AG08395 (cell line): Measurements from ENCODE around the gene HSPA1A.
"Not testable (repeated sequence)": the region's sequence is repeated elsewhere in the genome, so short reads cannot be mapped to it uniquely, and the experiment has no call there.

Source experiments
- DNase-seq: peaks from one replicate; pipeline ENCODE4 v3.0.0; 2012; ENCODE audit warnings: mixed read lengths, low spot score

HSPA1A gene

DNA sequence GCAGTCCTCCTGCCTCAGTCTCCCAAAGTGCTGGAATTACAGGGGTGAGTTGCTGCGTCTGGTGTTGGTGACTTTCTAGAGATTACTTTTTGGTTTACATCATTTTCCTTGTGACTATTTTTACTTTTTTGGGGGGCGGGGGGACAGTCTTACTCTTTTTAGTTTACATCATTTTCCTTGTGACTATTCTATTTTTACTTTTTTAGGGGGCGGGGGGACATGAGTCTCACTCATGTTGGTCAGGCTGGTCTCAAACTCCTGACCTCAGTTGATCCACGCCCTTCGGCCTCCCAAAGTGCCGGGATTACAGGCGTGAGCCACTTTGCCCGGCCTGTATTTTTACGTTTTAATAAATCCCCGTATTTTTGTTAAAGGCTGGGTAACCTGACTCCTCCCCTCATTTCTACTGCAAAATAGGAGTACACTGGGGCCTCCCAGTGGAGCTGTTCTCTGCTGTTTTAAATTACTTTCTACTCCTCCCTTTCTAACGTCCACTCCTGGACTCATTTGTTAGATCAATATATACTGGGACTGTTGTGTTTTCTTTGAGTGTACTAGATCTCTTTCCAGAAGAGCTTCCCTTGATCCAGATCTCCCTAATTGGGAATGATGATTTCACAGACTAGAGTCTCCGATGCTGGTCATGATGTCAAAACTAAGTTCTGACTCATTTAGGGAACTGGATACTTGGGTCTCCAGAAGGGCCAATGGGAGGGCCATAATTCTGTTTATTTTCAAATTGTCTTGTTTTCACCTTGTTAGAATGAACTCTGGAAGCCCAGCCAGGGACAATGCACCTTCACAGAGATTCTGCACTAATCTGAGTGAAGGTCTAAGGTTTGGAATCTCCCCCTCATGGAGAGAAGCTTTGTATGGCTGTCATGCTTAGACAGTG is 21.4 kb downstream of the HSPA1A start:
- DNase-seq: no peak

DNA sequence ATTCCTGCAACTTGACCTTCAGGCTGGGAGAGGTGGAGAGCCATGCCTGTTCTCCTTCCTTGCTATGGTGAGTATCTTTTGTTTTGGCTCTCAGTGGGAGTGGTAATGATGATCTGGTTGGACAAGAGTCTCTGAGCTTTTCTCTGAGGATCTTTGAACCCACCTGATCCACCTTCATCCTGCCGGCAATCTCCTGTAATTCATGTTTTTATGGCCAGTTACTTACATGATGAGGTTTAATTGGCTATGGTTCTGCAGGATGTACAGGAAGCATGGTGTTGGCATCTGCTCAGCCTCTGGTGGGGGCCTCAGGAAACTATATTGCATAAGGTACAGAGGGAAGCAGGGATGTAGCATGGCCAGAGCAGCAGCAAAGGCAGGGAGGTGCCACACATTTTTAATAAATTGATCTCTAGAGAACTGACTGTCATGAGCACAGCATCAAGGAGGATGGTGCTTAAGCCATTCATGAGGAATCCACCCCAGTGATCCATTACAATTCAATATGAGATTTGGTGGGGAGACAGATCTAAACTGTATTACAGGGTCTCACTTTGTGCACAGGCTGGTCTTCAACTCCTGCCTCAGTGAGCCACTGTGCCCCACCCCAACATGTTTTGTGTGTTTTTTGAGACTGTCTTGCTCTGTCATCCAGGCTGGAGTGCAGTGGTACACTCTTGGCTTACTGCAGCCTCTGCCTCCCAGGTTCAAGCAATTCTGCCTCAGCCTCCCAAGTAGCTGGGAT is 22.2 kb downstream of the HSPA1A start:
- DNase-seq: no peak

DNA sequence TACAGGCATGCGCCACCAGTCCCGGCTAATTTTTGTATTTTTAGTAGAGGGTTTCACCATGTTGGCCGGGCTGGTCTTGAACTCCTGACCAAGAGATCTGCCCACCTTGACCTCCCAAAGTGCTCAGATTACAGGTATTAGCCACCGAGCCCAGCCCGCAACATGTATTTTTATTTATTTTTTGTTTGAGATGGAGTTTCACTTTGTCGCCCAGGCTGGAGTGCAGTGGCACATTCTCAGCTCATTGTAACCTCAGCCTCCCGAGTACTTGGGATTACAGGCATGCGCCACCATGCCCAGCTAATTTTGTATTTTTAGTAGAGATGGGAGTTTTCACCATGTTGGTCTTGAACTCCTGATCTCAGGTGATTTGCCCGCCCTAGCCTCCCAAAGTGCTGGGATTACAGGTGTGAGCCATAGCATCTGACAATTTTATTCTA is 22.8 kb downstream of the HSPA1A start:
- DNase-seq: not testable (repeated sequence)

DNA sequence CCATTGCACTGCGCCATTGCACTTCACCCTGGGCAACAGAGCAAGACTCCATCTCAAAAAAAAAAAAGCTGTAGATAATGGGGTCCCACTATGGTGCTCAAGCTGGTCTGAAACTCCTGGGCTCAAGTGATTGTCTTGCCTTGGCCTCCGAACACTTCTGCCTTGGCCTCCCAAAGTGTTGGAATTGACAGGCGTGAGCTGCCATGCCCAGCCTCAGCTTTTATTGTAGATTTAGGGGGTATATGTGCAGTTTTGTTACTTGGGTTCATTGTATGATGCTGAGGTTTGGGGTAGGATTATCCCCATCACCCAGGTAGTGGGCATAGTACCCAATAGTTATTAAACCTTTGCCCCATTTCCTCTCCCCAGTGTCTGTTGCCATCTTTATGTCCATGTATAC is 23.6 kb downstream of the HSPA1A start:
- no peak for DNase-seq

DNA sequence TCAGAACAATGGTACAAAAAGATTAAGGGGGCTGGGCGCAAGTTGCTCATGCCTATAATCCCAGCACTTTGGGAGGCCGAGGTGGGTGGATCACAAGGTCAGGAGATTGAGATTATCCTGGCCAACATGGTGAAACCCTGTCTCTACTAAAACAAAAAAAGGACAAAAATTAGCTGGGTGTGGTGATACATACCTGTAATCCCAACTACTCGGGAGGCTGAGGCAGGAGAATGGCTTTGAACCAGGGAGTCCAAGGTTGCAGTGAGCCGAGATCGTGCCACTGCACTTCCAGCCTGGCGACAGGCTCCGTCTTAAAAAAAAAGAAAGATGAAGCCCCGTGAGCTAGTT is 24.4 kb downstream of the HSPA1A start:
- not testable (repeated sequence) for DNase-seq

DNA sequence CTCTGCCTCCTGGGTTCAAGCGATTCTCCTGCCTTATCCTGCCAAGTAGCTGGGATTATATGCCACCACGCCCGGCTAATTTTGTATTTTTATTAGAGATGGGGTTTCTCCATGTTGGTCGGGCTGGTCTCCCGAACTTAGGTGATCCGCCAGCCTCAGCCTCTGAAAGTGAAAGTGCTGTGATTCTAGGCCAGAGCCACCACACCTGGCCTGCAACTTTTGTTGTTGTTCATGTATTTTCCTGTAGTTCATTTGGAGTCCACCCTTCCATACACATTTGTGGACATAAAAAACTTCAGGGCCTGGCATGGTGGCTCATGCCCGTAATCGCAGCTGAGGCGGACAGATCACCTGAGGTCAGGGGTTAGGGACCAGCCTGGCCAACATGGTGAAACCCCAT is 26.7 kb downstream of the HSPA1A start:
- DNase-seq: no peak

DNA sequence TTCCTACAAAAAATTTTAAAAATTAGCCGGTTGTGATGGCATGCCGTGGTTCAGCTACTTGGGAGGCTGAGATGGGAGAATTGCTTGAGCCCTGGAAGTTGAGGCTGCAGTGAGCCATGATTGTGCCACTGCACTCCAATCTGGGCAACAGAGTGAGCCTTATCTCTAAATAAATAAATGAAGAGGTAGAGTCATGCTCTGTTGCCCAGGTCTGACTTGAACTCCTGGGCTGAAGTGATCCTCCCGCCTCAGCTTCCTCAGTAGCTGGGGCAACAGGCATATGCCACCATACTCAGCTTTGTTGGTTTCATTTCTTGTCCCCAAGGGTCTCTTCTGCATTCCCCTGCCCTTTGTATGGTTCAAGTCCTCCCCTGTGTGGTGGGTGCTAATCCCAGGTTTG is 29.2 kb downstream of the HSPA1A start:
- no peak for DNase-seq

DNA sequence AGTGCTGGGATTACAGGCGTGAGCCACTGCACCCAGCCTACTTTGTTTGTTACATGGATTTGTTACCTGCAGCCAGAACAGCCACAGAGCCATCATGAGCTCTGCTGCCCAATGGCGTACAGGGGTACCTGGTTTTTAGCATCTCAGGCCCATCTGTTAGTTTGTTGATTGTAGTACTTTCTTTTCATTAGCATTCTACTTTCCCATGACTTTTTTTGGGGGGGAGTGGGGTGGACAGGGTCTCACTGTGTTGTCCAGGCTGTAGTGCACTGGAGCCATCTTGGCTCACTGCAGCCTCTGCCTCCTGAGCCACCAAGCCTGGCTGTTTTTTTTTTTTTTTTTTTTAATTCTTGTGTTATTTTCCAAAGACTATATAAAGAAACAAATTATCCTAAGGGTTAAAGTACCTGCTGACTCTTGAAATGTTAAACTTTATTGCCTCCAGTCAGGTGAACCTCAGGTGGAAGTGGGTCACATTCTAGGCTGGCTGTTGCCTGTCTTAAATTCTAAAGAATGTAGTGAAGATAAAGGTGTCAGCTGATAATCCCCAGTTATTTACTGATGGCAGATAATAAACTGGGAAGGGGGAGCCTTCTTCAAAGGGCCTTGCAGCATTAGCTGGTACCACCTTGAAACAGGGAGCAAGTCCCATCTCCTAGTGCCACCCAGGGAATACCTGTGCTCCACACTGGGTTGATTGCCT is 32.1 kb downstream of the HSPA1A start:
- DNase-seq: no peak

DNA sequence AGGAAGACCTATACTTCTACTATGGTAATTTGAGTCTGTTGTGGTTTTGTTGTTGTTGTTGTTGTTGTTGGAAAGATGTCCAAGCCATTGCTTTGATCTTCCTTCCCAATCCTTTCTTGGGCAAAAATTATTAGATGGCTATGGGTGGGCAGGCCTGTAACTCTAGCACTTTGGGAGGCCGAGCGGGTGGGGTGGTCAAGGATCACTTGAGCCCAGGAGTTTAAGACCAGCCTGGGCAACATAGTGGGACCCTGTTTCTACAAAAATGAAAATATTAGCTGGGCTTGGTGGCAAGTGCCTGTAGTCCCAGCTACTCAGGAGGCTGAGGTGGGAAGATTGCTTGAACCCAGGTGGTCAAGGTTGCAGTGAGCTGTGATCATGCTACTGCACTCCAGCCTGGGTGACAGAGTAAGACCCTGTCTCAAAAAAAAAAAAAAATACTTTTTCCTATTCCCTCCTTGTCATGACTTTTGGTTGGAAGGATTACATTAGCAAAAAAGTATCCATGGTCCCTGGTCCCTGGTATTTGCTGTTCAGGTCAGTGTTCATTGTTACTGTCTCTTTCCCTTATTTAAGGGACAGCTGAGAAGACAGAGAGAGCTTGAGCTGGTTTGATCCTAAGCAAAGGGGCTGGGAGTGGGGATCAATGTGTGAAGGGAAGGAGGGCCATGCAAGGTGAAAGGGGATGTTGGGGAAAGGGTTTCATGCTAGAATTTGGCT is 35.6 kb downstream of the HSPA1A start:
- no peak for DNase-seq

DNA sequence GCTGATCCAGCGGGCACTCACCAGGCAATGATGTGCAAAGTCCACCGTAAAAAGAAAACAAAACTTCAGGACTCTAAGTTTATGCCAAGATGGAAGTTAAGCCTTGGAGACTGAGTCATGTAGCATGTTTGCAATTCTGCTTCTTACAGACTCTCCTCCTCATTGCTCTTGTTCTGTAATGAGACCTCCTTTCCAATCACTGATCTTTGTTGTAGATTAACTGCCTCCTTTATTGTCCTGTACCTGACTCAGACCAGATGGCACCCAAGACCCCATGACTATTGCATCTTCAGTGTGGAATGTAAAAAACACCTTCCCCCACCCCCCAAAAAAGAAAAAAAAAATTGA is 36.1 kb downstream of the HSPA1A start:
- DNase-seq: no peak

DNA sequence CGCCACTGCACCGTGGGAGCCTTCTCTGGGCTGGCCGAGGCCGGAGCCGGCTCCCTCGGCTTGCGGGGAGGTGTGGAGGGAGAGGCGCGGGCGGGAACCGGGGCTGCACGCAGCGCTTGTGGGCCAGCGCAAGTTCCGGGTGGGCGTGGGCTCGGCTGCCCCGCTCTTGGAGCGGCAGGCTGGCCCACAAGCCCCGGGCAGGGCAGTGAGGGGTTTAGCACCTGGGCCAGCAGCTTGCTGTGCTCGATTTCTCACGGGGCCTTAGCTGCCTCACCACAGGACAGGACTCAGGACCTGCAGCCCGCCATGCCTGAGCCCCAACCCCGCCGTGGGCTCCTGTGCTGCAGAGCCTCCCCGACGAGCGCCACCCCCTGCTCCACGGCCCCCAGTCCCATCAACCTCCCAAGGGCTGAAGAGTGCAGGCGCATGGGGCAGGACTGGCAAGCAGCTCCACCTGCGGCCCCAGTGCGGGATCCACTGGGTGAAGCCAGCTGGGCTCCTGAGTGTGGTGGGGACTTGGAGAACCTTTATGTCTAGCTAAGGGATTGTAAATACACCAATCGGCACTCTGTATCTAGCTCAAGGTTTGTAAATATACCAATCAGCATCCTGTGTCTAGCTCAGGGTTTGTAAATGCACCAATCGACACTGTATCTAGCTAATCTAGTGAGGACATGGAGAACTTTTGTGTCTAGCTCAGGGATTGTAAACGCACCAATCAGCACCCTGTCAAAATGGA is 36.8 kb downstream of the HSPA1A start:
- not testable (repeated sequence) for DNase-seq

DNA sequence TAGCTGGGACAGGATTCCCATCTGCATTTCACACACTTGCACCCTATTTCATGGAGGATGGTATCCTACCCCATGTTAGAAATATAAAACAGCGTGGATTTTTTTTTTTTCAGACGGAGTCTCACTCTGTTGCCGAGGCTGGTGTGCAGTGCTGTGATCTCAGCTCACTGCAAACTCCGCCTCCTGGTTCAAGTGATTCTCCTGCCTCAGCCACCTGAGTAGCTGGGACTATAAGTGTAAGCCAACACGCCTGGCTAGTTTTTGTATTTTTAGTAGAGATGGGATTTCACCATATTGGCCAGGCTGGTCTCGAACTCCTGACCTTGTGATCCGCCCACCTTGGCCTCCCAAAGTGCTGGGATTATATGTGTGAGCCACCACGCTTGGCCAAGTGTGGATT is 42.4 kb downstream of the HSPA1A start:
- not testable (repeated sequence) for DNase-seq

DNA sequence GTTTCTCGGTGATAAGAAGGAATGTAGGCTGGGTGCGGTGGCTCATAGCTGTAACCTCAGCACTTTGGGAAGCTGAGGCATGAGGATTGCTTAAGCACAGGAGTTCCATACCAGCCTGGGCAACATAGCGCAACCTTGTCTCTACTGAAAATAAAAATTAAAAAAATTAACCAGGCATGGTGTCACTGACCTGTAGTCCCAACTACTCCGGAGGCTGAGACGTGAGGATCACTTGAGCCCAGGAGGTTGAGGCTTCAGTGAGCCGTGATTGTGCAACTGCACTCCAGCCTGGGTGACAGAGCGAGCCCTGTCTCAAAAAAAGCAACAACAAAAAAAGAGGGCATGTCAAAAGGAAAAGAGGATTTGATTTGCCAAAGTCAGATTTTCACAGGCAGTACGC is 43.4 kb downstream of the HSPA1A start:
- DNase-seq: no peak

DNA sequence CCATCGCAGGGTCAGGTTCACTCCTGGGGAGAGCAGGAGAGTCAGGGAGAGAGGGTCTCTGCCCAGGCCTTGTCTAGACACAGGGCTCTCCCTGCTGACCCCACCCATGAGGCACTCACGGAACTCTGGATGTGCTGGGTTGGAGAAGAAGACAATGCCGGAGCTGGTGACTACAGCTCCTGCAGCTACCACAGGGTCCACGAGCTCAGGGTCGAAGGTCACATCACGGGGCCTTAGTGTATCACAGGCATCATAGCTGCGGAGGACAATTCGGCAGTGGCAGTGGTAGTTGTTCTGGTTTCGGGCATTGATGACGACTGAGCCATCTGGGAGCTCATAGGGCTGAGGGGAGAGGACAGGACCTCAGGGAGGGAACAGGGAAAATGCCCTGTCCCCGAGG is 44.6 kb downstream of the HSPA1A start:
- no peak for DNase-seq

DNA sequence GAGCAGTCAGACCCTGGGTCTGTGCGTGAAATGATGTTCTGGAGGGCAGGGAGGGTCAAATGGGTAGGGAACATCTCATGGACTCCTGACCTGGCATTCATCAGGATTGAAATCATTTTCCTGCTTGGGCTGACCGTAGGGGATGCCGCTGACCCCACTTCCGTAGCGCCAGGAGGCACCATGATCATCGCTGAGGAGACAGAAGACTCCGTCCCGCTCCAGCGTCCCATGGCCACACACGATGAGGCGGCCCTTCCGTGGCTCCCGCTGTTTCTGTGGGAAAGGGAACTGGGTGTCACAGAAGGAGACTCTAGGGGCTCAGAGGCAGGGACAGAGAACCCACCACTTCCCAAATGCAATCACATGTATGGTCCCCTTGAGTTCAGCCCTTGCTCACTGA is 45.0 kb downstream of the HSPA1A start:
- no peak for DNase-seq

DNA sequence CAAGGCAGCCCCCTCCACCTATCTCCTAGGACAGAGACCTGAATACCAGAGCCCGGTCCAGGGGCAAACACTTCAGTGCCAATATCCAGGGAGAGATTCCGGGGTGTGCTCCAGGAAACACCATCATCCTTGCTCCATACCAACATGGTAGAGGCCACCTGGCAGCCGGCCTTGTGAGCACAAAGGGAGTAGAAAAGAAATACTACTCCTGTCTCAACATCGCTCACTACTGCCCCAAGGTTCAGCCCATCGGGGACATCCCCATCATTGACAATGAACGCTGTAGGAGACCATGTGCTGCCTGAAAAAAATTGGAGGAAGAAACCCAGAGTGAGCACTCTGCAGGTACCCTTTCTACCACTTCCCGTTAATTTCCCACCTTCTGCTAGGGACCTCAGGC is 45.8 kb downstream of the HSPA1A start:
- DNase-seq: no peak

DNA sequence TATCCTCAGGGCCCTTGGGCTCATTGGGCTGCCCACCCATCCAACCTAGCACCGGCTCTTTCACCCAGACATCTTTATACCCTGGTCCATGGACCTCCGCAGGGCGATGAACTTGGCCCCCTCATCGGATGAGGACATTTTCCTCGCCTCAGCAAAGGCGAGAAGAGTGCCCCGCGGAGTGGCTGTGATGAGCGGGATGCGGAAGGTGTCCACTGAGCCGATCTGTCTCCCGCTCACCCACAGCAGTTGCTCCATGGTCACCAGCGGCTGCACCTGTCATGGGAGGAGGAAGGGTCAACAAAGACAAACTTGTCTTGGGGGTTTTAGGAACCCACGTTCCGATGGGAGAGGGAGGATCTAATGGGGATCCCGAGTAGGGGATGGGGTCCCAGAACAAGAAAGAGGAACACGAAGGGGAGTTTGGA is 46.6 kb downstream of the HSPA1A start:
- DNase-seq: no peak

DNA sequence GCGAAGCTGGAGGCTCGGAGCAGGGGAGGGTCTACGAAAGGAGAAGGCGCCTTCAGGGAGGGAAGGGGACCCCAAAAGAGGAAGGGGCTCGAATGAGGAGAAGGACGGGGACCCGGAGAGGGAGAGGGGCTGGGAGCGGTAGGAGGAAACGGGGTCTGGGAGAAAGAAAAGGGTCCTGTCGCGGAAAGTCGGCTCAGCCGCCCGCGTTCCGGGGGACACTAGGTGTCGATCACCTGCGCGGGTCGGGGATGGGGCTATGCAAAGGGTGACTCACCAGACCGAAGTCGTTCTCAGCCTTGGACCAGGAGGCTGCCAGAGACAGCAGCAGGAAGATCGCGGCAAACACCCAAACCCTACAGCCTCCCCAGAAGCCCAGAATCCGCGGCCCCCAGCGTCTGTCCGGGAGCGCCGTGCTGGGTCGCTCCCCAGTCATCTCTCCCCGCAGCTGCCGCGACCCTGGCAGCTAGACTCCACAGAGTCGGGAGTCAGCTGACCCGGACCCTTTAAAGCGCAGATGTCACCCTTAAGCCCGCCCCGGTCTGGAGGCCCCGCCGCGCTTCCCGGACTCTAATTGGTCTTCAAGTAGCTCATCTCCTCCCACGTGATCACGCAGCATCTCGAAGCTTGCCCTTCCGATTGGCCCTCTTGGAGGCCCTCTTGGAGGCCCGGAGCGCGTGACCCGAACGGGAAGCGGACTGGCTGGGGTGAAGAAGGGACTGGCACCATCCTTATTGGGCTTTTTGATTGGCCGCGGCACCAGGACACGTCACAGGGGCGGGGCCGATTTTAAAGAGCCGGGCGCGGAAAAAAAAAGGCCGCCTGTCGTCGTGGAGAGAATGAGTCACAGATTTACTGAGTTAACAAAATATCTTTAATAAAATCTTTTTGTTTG is 47.2 kb downstream of the HSPA1A start, which contains the start of gene NEU1:
Gene NEU1, minus strand, starts transcription at position 478 of the 892 bp plus-strand sequence. Its CDS starts 45 bp downstream, at position 433.
- DNase-seq: peak; percentile 100

DNA sequence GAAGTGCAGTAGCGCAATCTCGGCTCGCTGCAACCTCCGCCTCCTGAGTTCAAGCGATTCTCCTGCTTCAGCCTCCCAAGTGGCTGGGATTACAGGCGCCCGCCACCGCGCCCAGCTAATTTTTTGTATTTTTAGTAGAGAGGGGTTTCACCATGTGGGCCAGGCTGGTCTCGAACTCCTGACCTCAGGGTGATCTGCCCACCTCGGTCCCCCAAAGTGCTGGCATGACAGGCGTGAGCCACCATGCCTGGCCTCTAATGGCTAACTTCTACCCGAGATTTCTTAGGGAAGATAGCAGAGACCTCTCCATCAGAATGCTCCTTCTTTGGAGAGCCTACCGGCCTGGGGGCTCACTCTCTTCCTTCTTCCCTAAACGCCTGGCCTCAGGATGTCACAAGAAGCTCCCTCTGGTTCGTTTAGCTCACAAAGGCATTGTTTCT is 48.8 kb downstream of the HSPA1A start:
- DNase-seq: not testable (repeated sequence)

DNA sequence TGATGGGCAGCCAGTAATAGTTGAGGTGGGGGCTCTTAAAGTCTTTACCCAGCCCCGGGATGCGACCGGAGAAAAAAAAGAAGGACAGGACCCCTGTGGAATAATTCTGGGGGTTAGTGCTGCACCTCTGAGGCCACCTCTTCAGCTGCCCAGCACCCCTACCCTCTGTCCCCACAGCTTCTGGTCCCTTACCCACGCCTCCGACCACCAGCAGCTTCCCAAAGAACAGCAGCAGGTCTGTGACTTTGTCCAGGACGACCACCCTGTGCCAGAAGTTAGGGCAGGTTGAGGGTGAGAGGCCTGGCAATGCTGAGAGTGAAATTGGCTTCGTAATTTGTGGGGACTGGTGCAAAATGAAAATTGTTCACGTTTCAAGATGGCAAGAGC is 49.5 kb downstream of the HSPA1A start:
- no peak for DNase-seq
